Esophagus muscularis mucosa (tissue), 4 donors: ENCODE data around the gene SPATA3. TPM values are rescaled to one million over a fixed set of nuclear protein-coding genes. Genes with fewer than 3 reads are reported as not detected.
A peak's percentile ranks its signal among the peaks of the same experiment; 100 is the strongest.

Experiments
- DNase-seq: peaks from one replicate; pipeline ENCODE4 v3.0.0-alpha.2; 2017; ENCODE audit errors: extremely low spot score
- H3K27ac ChIP-seq, 4 donors: fragments of 200-600 bp; sonication (generic); replicated peaks in 1 of 4; 1 replicate in 3 of 4; 2 replicates in 1 of 4; pipeline ENCODE4 v1.5.1; 2016 to 2019; ENCODE audit warnings: mild to moderate bottlenecking in 1 of 4
- H3K27me3 ChIP-seq, 4 donors: fragments of 200-600 bp; sonication (generic); one replicate each; pipeline versions ENCODE4 v1.5.1 to v1.6.0; 2016 to 2019
- H3K36me3 ChIP-seq, 4 donors: fragments of 200-600 bp; sonication (generic); one replicate each; pipeline ENCODE4 v1.5.1; 2016 to 2019
- H3K4me1 ChIP-seq, 4 donors: fragments of 200-600 bp; sonication (generic); one replicate each; pipeline ENCODE4 v1.5.1; 2016 to 2019
- H3K4me3 ChIP-seq, 4 donors: fragments of 200-600 bp; sonication (generic); 1 replicate in 2 of 4; 2 replicates in 2 of 4; pipeline ENCODE4 v1.5.1; 2016 to 2019; ENCODE audit warnings: mild to moderate bottlenecking in 4 of 4, moderate library complexity in 1 of 4
- H3K9me3 ChIP-seq, 4 donors: fragments of 200-600 bp; sonication (generic); 1 replicate in 3 of 4; 2 replicates in 1 of 4; pipeline ENCODE4 v1.5.1; 2016 to 2019
- EP300 ChIP-seq: sonication (generic); formaldehyde crosslinking; IDR thresholded peaks from one replicate; pipeline ENCODE4 v1.6.1; 2017; ENCODE audit warnings: antibody characterized with exemption
- POLR2A ChIP-seq: fragments of 450-650 bp; IDR thresholded peaks from one replicate; pipeline ENCODE4 v1.6.1; 2017; ENCODE audit warnings: antibody characterized with exemption, moderate library complexity, mild to moderate bottlenecking, low read depth
- POLR2AphosphoS5 ChIP-seq, 2 donors: sonication (generic); formaldehyde crosslinking; IDR thresholded peaks; one replicate each; pipeline ENCODE4 v1.6.1; 2017; ENCODE audit warnings: antibody characterized with exemption in 2 of 2
- WGBS: methylation state at CpG from one replicate; pipeline ENCODE4 v1.1.5; 2018; 5-methylcytosine and 5-hydroxymethylcytosine counted together
- intact Hi-C: fragments of 100-400 bp; cut with DNase I; formaldehyde crosslinking; loops from one replicate; pipeline ENCODE4 v1.15.1; 2023
- total RNA-seq, 4 donors: library from RNA; depleted of rRNA; stranded (reverse); fragments of >200 nt; gene quantifications; one replicate each; pipeline versions ENCODE4 v1.1.0 to v1.2.1, GENCODE V29; 2016
- TF ChIP-seq, protein P1 (sequence below), 3 experiments: fragments of 200-600 bp in 2 of 3; fragments of 450-650 bp in 1 of 3; sonication (generic) in 2 of 3; IDR thresholded peaks; one replicate each; pipeline ENCODE4 v1.5.1; 2017 to 2019; ENCODE audit warnings: antibody characterized with exemption in 3 of 3, mild to moderate bottlenecking in 2 of 3, moderate library complexity in 1 of 3

The SPATA3 gene
- total RNA-seq, 4 donors from 2014 or later: not detected

DNA sequence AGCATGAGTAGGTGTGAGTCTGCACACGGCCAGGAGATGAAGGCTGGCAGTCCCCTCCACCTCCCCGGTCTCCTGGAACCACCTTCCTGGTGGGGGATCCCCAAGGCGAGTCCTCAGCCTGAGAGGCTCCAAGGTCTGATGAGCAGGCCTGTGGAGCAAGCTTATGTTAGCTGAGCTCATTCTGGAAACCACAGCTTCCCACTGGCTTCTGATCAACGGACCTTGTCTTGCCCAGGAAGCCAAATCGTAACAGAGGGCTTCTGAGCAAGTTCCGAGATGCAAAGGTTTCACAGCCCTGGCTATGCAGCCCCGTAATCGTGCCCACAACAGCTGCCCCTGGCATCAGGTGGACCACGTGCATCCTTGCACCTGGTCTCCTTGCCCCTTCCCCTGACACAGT, 42.1 kb upstream of the SPATA3 start:
- Histone ChIP-seq H3K9me3 (peaks cover 0 to 6% (median 0%) of the 10 kb centered on the region in 4 donors), H3K36me3 (no peaks in the 10 kb centered on the region), H3K27me3 (peaks cover 0 to 28% (median 5%) of the 10 kb centered on the region in 4 donors), H3K4me3 (no peak overlapping the region), H3K27ac (no peak overlapping the region), H3K4me1 (peaks cover 0 to 13% (median 11%) of the 10 kb centered on the region in 4 donors)
- intact Hi-C loops: no loop called here
- 84% methylated on average over 9 of the region's 9 CpGs for WGBS
- TF ChIP-seq EP300: no peak
- TF ChIP-seq, protein P1, sequence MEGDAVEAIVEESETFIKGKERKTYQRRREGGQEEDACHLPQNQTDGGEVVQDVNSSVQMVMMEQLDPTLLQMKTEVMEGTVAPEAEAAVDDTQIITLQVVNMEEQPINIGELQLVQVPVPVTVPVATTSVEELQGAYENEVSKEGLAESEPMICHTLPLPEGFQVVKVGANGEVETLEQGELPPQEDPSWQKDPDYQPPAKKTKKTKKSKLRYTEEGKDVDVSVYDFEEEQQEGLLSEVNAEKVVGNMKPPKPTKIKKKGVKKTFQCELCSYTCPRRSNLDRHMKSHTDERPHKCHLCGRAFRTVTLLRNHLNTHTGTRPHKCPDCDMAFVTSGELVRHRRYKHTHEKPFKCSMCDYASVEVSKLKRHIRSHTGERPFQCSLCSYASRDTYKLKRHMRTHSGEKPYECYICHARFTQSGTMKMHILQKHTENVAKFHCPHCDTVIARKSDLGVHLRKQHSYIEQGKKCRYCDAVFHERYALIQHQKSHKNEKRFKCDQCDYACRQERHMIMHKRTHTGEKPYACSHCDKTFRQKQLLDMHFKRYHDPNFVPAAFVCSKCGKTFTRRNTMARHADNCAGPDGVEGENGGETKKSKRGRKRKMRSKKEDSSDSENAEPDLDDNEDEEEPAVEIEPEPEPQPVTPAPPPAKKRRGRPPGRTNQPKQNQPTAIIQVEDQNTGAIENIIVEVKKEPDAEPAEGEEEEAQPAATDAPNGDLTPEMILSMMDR (IDR thresholded peaks at IDR 0.05): no peak
- no peak for TF ChIP-seq POLR2A
- no peak for TF ChIP-seq POLR2AphosphoS5 (IDR thresholded peaks at IDR 0.05)
- no peak for DNase-seq

DNA sequence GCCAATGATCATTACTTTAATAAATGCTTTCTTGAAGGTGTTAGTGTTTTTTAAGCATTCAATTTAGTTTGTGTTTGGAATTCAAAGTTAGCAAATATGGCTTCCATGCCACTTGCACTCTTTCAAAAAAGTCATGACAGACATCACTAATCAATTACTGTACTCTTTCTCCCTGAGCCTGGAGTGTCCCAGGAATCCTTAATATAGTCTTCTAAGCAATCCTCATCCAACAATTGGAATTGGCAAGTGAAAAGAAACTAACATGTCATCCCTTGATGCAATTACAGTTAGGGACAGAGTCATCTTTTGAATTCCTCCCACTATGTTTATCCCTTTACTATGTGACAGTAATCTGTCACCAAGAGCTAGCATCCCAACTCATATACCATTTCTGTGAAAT, 41.2 kb upstream of the SPATA3 start:
- no peak for DNase-seq
- peaks cover 0 to 37% (median 5%) of the 10 kb centered on the region in 4 donors for H3K27me3 ChIP-seq
- H3K9me3 ChIP-seq: peaks cover 0 to 6% (median 0%) of the 10 kb centered on the region in 4 donors
- peaks cover 0 to 13% (median 11%) of the 10 kb centered on the region in 4 donors for H3K4me1 ChIP-seq
- H3K27ac ChIP-seq: no peak overlapping the region
- intact Hi-C loops: no loop called here
- TF ChIP-seq POLR2AphosphoS5 (IDR thresholded peaks at IDR 0.05): no peak
- TF ChIP-seq EP300: no peak
- TF ChIP-seq POLR2A: no peak
- TF ChIP-seq, protein P1 (IDR thresholded peaks at IDR 0.05): no peak
- no peaks in the 10 kb centered on the region for H3K36me3 ChIP-seq
- H3K4me3 ChIP-seq: no peak overlapping the region

DNA sequence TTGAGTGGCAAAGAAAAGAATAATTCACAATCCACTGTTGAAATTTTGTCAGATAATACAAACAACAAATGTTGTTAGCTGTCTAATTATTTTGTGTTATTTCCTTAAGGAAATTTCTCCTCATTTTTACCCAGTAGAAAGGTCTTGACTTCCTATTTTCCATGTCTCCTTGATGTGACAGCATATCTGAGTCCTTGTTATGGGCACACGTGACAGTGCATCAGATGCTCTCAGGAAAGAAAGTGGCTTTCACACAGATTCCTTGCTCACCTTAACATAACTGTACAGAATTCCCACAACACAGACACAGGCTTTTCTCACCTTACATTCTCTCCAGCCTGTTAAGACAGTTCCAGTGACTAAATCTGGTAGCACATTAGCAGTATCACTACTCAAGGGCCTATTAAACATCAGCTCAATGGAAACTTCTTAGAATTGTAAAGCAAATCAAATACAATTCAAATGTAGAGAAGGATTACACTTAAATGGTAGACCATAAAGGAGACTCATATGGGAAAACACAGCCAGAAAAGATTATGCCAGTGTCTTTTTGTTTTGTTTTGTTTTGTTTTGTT, 40.7 kb upstream of the SPATA3 start:
- no peak for TF ChIP-seq EP300
- no peak for TF ChIP-seq POLR2AphosphoS5 (IDR thresholded peaks at IDR 0.05)
- TF ChIP-seq, protein P1 (IDR thresholded peaks at IDR 0.05): no peak
- H3K27me3 ChIP-seq: peaks cover 0 to 42% (median 5%) of the 10 kb centered on the region in 4 donors
- DNase-seq: no peak
- H3K4me3 ChIP-seq: no peak overlapping the region
- H3K36me3 ChIP-seq: no peaks in the 10 kb centered on the region
- WGBS: 83% methylated on average over 1 of the region's 1 CpG
- H3K27ac ChIP-seq: no peak overlapping the region
- intact Hi-C loops: no loop called here
- peaks cover 0 to 6% (median 0%) of the 10 kb centered on the region in 4 donors for H3K9me3 ChIP-seq
- peaks cover 0 to 13% (median 11%) of the 10 kb centered on the region in 4 donors for H3K4me1 ChIP-seq

DNA sequence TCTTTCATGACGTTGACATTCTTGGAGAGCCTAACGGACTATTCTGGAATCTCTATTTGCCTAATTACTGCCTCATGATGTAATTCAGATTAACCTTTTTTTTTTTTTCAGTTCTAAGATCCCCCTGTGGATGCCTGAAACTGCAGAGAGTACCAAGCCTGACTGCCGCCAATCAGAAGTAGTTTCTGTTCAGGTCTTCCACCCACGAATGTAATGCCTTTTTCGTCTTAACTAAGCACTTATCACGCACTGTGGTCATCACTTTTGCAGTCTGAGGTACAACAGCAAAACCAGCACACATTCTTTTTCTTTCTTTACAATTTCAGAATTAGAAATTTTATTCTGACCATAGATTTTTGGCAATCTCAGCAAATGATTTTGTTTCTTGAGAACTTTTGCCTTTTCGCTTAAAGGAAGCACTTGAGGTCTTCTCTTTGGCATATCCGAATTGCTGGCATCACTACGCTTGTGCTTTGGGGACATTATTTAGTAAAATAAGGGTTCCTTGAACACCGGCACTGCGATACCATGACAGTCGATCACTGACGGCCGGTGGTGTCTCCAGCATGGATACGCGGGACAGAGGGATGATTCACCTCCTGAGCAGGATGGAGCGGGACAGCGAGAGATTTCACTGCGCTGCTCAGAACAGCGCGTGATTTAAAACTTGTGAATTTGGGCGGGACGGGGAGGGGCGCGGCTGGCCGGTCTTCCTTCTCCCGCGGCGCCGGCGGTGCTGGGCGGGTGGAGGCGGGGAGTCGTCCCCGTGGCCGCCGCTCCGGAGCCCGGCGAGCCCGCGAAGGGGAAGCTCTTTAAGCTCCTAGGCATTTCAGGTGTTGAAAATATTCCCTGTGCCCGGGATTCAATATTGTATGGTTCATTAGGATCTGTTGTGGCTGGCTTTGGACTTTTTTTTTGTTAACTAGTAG, 38.8 kb upstream of the SPATA3 start:
- intact Hi-C loops: no loop called here
- TF ChIP-seq POLR2A (no peak), POLR2AphosphoS5 (IDR thresholded peaks at IDR 0.05) (no peak), EP300 (no peak)
- TF ChIP-seq, protein P1 (IDR thresholded peaks at IDR 0.05): no peak
- DNase-seq: no peak
- H3K4me3 ChIP-seq: peak overlapping the region; percentile 41 to 53 (median 44)
- H3K4me1 ChIP-seq: peaks cover 0 to 13% (median 11%) of the 10 kb centered on the region in 4 donors
- H3K9me3 ChIP-seq: peaks cover 0 to 6% (median 0%) of the 10 kb centered on the region in 4 donors
- WGBS: 23% methylated on average over 24 of the region's 43 CpGs
- peaks cover 0 to 59% (median 5%) of the 10 kb centered on the region in 4 donors for H3K27me3 ChIP-seq
- no peak overlapping the region for H3K27ac ChIP-seq
- H3K36me3 ChIP-seq: no peaks in the 10 kb centered on the region
